Esophagus muscularis mucosa (tissue), 4 donors: Measurements from ENCODE around the gene VWC2L.

Source experiments
- EP300 ChIP-seq: sonication (generic); formaldehyde crosslinking; IDR thresholded peaks from one replicate; pipeline ENCODE4 v1.6.1; 2017; ENCODE audit warnings: antibody characterized with exemption
- POLR2A ChIP-seq: fragments of 450-650 bp; IDR thresholded peaks from one replicate; pipeline ENCODE4 v1.6.1; 2017; ENCODE audit warnings: antibody characterized with exemption, moderate library complexity, mild to moderate bottlenecking, low read depth
- TF ChIP-seq, protein P1 (sequence below), 3 experiments: fragments of 200-600 bp in 2 of 3; fragments of 450-650 bp in 1 of 3; sonication (generic) in 2 of 3; IDR thresholded peaks; one replicate each; pipeline ENCODE4 v1.5.1; 2017 to 2019; ENCODE audit warnings: antibody characterized with exemption in 3 of 3, mild to moderate bottlenecking in 2 of 3, moderate library complexity in 1 of 3

DNA sequence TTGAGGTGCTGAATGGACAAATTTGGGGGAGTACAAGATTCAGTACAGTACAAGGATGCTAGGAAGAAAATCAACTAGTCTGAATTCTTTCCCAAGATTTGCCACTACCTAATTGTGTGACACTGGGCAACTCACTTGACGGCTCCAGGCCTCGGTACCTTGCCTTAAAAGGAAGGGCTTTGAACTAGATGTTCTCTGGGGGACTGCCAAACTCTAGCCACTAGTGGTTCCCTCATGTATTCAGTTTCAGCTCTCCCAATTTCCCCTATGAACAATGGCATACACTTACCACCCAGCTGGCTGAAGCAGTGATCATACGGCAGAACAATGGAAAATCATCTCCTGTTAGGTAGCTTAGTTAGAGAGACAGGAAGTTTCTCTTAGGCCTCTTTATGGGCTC is 73.4 kb downstream of the VWC2L start:
- TF ChIP-seq, protein P1, sequence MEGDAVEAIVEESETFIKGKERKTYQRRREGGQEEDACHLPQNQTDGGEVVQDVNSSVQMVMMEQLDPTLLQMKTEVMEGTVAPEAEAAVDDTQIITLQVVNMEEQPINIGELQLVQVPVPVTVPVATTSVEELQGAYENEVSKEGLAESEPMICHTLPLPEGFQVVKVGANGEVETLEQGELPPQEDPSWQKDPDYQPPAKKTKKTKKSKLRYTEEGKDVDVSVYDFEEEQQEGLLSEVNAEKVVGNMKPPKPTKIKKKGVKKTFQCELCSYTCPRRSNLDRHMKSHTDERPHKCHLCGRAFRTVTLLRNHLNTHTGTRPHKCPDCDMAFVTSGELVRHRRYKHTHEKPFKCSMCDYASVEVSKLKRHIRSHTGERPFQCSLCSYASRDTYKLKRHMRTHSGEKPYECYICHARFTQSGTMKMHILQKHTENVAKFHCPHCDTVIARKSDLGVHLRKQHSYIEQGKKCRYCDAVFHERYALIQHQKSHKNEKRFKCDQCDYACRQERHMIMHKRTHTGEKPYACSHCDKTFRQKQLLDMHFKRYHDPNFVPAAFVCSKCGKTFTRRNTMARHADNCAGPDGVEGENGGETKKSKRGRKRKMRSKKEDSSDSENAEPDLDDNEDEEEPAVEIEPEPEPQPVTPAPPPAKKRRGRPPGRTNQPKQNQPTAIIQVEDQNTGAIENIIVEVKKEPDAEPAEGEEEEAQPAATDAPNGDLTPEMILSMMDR (IDR thresholded peaks at IDR 0.05), result no peak
- TF ChIP-seq POLR2A, result no peak
- no peak for TF ChIP-seq EP300
